ENCODE measurements around the gene IDE.

Gene IDE

DNA sequence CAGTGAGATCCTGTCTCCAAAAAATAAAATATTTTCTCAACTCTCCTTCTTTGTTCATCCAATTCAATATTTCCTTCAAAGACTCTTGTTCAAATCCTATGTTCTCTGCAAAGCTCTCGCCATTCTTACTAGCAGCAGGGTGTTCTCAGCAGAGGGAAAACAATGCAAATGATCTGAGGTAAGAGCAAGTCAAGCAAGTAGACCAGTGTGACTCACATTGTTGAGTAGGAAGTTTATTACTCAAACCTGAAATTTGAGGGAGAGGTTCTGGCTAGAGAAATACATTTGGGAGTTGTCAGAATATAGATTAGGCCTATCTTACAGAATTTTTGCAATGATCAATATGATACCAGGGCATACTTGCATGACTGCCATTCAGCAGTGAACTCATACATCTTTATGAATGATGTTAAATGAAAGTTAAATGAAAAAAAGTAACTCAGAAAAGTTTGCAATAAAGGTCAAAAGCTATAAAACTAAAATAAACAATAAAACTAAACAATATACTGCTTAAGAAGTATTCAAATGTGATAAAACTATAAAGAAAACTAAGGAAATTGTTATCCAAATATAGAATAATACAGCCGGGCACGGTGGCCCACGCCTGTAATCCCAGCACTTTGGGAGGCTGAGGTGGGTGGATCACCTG, 5.8 kb downstream of the IDE start:
- DNase-seq (ENCODE audit: low read depth) = no peak

DNA sequence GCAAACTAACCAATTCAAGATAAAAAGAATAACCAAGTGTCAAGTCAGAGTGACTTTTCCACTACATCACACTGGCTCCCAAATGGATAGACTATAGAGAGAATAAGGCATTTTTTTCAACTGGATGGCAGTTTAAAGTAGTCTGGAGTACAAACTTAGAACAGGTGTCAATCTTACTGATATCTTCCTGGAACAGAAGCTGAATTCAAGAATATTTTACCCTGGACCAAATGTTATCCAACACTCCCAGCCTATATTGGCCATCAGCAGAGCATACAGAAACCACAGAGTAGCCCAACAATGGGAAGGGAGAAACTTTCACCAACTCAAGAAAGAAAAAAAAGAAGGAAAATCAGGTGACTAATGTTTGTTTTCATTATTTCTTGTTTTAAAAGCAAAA, 11.5 kb downstream of the IDE start:
- no peak for DNase-seq (ENCODE audit: low read depth)

DNA sequence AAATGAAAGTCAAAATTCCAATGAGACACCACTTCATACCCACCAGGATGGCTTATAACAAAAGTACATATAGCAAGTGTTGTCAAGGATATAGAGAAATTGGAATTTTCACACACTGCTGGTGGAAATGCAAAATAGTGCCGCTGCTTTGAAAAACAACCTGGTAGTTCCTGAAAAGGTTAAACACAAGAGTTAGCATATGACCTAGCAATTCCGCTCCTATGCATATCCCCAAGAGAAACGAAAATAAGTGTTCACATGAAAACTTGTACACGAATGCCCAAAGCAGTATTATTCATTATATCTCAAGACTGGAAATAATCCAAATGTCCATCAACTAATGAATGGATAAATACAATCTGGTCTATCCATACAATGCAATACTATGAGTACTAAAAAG, 14.8 kb downstream of the IDE start:
- DNase-seq (ENCODE audit: low read depth) = no peak

DNA sequence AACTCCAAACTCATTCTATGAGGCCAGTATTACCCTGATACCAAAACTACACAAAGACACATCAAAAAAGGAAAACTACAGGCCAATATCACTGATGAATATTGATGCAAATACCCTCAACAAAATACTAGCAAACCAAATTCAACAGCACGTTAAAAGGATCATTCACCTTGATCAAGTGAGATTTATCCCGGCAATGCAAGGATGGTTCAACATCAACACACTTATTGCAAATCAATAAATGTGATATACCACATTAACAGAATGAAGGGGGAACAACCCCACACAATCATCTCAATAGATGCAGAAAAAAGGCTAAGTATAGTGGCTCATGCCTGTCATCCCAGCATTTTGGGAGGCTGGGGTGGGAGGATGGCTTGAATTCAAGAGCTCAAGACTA, 19.9 kb downstream of the IDE start:
- DNase-seq (ENCODE audit: low read depth) = no peak

DNA sequence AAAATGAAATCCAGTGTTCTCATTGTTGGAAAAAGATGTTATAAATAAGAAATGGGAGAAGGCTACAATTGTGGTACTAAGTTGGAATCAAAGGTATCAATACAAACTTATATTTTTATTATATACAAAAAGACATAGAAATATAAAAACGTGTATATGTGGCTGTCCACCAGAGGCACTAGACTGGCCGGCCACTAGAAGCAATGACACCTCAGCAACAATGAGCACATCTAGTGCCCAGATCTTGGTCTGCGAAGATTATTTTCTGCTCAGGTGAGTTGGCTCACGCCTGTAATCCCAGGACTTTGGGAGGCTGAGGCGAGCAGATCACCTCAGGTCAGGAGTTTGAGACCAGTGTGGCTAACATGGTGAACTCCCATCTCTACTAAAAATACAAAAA, 21.6 kb downstream of the IDE start:
- DNase-seq (ENCODE audit: low read depth) = no peak

DNA sequence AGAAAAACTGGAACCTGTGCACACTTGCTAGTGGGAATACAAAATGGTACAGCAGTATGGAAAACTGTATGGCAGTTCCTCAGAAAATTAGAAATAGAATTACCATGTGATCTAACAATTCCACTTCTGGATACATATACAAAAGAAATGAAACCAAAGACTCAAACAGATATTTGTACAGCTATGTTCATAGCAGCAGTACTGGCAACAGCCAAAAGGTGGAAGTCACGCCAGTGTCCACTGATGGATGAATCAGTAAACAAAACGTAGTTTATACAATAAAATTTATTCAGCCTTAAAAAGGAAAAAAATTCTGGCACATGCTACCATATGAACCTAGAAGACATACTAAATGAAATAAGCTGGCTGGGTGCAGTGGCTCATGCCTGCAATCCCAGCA, 23.0 kb downstream of the IDE start:
- no peak for DNase-seq (ENCODE audit: low read depth)

DNA sequence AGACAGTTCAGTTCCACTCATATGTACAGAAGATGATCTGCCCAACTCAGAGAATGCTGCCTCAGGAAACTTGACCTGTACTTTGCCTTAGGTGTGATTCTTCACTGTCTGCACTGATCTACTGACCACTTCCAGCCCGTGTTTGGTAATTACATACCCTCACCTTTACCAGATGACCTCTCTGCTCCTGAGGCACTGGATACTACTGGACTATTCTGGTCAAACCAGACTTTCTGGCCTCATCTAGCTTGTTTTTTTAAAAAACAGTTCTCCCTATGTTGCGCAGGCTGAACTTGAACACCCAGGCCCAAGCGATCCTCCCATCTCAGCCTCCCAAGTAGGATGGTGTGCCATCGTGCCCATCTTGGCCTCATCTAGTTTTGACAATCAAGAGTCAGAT, 26.2 kb downstream of the IDE start:
- DNase-seq (ENCODE audit: low read depth) = no peak

DNA sequence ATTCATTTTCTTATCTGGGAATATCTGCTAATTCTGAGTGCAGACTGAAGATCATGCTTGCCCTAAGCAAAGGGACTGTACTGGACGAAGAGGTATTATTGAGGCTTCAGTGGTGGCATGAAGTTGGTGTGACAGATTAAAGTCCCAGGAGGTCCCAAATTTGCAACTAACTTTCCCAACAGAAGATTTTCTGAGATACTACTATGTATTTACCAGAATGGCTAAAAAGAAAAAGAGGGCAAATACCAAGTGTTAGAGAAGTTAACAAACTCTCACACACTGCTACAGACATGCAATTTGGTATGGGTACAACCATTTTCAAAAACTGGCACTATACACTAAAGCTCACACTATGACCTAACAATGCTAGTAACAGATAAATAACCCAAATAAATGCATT, 28.3 kb downstream of the IDE start:
- DNase-seq (ENCODE audit: low read depth) = no peak

DNA sequence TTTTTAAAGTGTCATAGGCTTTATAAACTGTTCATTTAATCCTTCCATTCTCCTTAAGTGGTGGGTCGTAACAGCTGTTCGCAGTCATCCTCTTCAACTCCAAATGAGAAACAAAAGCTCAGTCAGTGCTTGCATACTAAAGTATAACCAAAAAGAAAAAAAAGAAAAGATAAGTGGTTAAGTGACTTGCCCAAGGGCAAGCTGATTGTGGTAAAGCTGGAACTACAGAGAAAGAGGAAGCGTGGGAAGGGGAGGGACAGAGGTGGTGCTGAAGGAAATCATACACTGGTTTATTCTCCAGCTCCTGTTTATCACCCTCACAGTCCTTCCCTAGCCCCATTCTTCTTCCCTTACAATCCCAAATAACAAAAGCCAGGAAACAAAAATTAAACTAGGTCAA, 29.6 kb downstream of the IDE start:
- DNase-seq (ENCODE audit: low read depth) = no peak

DNA sequence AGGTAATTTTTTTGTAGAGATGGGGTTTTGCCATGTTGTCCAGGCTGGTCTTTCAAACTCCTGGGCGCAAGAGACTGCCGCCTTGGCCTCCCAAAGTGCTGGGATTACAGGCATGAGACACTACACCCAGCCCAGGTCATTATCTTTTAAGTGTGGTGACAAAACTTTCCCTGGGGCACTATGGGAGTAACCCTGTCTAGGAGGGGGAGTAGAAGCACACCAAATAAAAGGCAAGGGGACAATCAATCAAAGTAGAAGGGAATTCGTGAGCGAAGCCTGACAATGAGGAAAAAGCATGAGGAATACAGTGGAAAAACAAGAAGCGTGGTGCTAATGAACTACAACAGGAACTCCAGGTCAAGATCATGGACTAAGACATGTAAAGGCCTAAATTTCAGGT, 31.4 kb downstream of the IDE start:
- DNase-seq (ENCODE audit: low read depth) = no peak

DNA sequence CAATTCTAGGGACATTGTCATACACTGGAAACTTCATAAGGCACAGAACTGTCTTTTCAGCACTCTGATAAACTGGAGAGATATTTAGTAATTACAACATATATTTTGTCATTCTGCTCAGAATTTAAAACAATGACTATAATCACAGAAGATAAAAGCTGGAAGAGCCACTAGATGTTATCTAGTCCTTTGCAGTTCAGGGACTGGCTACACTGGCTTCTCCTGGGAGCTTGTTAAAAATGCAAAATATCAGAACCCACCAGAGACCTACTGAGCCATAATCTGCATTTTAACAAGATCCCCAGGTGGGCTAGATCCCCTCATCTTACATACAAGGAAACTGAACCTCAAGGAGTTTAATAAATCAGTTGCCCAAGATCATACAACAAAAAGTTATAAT, 32.3 kb downstream of the IDE start:
- DNase-seq (ENCODE audit: low read depth) = no peak

DNA sequence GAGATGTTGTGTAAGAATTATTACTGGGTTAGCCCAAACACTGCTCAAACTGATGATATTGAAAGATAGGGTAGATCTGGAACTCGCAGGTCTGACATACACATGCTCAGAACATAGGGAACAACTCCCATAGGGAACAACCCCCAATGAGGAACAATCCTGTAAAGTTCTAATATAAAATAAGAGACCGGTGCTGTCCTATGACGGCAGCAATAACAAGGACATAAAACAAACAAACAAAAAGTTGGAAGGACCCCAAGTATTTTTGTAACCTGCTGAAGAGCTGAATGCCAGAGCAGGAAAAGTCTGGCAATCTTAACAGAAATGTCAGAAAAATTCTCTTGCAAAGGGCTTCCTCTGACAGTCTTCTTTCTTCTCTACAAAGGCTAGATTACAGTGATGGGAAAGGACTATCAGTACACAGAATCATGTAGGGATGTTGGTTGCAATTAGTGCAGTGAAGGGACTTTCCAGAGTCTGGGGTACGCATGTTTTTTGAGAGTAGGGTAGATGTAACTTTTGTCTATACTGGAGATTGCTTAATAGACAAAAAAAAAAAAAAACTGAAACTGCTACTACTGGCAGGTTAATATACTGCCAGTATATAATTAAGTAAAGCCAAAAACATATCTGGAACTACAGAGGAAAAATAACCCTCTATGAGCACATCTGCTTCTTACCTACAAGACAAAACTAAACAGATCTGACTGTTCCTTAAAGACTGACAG, 35.5 kb downstream of the IDE start:
- no peak for DNase-seq (ENCODE audit: low read depth)

DNA sequence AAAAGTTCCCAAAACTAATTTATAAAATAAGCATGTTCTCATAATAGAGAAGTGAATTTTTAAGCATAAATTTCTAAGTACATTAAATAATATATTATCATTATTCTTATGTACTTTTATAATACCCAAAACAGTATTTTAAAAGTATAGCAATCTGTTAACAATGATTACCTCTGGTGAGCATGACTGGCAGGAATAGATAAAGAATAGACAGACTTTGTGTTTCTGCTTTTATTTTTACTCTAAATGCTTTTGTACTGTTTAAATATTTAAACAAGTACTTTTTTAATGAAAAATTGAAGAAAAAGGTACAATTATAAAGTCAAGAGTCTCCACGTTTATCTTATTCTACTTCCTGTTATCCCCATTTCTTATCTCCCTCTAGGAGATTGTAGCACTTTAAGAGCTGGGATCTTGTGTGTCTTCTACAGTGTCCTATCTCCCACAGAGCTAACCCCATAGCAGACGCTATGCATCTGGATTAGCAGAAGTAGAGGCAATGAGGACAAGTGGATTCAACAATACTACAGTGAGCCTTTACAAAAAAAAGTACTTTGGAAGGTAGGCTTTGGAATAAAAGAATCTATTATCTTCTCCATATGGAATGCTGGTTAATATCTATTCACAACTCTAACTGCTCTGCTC, 42.9 kb downstream of the IDE start:
- DNase-seq (ENCODE audit: low read depth) = no peak

DNA sequence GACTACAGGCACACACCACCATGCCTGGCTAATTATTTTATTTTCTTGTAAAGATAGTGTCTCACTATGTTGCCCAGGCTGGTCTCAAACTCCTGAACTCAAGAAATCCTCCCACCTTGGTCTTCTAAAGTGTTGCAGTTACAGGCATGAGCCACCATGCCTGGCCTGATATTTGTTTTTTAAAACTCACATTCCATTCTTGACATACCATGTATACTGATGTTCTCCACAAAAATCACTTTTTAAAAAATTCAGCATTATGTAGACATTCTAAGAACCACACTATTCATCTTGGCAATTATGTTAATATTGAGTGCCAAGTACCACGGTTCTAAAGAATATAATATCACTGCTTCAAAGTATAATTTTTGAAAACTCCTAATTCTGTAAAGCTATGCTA, 43.5 kb downstream of the IDE start:
- DNase-seq (ENCODE audit: low read depth) = no peak

DNA sequence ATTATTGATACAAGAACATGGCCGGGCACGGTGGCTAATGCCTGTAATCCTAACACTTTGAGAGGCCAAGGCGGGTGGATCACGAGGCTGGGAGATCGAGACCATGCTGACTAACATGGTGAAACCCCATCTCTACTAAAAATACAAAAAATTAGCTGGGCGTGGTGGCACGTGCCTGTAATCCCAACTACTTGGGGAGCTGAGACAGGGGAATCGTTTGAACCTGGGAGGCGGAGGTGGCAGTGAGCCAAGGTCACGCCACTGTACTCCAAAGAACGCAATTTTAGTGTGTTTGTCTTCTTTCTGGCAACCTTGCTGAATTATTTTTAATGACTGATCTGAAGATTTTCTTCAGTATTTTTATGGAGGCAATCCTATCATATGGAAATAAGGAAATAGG, 46.2 kb downstream of the IDE start:
- DNase-seq (ENCODE audit: low read depth) = no peak

DNA sequence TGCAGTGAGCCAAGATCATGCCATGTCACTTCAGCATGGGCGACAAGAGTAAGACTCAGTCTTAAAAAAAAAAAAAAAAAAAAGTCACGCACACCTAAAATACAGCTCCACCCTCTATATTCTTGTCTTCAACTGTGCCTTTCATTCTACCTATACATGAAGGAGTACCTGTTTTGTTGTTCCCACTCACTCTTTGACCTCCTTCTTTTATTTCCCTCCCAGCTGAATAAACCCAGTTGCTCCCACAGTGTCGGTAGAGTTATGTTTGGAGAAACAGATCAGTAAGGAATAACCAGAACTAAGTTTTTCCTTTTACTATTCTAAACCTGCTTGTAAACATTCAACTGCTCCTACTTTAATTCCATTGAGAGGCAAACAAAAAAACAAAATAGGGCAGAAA, 50.3 kb downstream of the IDE start:
- DNase-seq (ENCODE audit: low read depth) = no peak

DNA sequence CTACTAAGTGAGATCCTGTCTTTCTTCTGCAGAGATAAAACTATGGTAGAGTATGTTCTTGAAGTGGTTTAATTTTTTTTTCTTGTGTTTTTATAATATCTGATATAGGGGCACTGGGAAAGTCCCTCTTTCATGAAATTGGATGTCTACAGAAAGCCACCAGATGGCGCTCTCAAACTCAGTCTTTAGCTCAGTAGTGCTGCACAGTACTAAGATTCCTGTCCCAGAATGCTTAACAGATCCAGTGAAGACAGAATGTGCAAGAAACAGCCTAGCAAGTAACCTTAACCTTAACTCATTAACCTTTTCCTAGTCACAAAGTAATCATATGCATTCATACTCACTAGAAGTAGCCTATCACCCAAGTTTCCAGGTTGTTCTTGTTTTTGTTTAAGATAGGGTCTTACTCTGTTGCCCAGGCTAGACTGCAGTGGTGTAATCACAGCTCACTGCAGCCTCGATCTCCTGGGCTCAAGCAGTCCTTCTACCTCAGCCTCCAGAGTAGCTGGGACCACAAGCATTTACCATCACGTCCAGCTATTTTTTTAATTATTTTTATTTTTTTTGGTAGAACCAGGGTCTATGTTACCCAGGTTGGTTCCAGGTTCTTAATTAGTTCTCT, 56.7 kb downstream of the IDE start:
- peak; percentile 50 for DNase-seq (ENCODE audit: low read depth)

DNA sequence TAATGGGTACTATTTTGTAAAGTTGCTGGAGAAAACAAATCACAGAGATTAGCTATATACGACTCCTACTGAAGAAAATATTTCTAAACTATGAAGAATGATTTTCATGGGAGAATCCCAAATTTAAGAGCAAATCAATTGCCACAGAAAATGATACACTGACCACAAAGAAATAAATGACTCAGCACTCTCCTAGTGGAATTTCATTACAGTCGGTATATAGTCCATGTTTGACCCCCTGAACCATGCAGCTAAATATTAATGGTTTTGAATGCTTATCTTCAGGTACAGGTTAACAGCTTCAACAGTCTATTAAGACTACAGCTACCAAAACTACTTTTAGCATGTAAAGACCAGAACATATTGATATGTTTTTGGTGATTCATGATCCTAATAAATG, 65.0 kb downstream of the IDE start:
- no peak for DNase-seq (ENCODE audit: low read depth)

DNA sequence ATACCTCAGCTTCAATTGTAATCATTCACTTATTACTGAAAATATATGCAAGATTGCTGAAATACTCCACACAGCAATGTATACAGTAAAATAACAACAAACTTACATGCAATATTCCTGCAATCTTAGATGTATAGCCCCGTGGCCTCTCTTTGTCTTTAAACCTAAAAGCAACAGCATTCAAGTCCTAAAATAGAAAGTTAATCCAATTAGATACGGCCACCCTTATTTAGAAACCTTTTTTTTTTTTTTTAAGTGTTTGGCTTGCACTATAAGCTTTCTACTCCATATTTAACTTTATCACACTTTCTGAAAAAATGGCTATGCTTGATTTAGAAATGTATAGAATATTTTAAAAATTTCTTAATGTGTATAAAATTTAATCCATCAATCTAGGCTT, 67.6 kb downstream of the IDE start:
- no peak for DNase-seq (ENCODE audit: low read depth)

DNA sequence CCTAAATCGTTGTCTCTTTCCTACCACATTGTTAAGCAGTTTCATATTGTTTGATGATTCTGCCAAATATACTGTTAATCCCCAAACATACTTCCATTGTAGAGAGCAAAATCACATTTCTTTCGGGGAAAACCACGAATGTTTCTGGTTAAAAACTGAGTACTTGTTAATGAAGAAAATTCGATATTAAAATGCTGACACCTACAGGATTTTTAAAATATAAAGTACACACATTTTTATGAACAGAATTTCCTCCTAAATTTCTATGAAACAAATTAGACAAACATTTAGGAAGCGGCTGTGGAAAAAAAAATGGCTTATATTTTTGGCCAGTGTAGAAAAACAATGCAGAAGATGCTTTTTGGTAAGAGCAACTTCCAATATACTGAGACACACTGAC, 68.8 kb downstream of the IDE start:
- no peak for DNase-seq (ENCODE audit: low read depth)

DNA sequence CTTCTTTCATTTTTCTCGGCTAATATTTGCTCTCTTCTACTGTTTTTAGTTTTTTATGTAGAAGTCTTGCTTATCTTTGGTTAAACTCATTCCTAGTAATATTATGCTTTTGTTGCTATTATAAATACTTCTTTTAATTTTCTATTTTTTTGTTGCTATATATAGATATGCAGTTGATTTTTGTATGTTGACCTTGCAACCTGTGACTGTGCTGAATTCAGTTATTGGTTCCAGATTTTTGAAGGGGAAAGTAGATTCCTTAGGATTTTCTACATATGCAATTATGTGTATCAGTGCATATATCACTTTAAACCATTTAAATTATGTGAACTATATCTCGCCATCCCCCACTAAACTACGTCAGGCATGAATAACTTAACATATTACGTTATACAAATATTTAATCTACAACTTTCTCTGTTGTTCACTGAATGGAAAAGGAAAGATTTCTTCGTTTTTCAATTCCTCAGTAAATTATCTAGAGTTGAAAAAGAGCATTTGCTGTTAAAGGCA, 71.5 kb downstream of the IDE start:
- no peak for DNase-seq (ENCODE audit: low read depth)

DNA sequence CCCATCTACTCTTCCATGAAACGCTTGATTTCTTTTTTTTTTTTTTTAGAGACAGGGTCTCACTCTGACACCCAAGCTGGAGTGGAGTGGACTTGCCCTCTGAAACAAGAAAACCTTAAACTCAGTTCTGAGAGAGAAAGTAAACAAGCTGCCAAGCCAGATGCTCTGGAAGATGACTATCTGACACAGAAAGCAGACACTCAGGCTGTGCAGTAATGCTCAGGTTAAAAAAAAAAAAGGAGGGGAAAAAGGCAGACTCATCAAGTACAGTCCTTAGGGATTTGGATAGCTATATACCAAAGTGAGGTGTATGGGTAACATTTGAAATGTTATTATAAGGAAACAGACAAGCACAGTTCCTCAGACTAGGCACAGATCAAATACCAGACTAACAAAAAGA, 80.5 kb downstream of the IDE start:
- DNase-seq (ENCODE audit: low read depth) = no peak

DNA sequence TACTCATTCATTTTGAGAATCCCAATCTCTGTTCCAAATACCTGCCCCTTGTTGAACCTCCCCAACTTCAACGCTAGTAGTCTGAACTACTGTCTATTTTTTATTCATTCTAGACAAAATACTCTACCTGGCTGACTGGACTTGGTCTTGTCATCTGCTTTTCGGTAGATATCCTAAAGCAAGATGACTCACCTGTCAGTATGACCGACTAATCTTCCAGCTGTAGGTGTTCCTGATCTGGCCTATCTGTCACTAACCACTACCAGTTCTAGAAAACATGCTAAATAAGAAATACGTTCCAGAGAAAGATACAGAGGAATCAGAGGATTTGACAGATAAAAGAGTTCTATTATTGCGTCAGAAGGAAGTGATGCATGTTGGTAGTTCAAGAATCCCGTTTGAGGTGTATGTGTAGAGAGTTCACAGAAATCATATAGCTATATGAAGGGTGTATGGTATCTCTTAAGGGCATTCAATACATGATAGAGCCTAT, 81.1 kb downstream of the IDE start:
- DNase-seq (ENCODE audit: low read depth) = no peak
